HG02763 (cell line): Measurements from ENCODE around the gene C2CD3.
A peak's percentile ranks its signal among the peaks of the same experiment; 100 is the strongest.
"Not testable (repeated sequence)": the region's sequence is repeated elsewhere in the genome, so short reads cannot be mapped to it uniquely, and the experiment has no call there.

Source experiments
- ATAC-seq: cut with Tn5 transposase; IDR thresholded peaks from one replicate; pipeline ENCODE4 v1.9.1; 2021; ENCODE audit warnings: mild to moderate bottlenecking, moderate library complexity; ENCODE audit not compliant: unreplicated experiment

C2CD3 gene

GRCh38 chr11:74005721-74006517 lies 164.9 kb downstream of the C2CD3 start:
- no peak for ATAC-seq

GRCh38 chr11:74004759-74005615 lies 165.8 kb downstream of the C2CD3 start:
- ATAC-seq, result no peak

- no peak for ATAC-seq
Observed at GRCh38 chr11:74004046-74004695, 166.6 kb downstream of the C2CD3 start.

GRCh38 chr11:74002832-74003231 lies 168.0 kb downstream of the C2CD3 start:
- no peak for ATAC-seq

- ATAC-seq, result no peak
Observed at GRCh38 chr11:74001822-74002286, 168.9 kb downstream of the C2CD3 start.

GRCh38 chr11:74000307-74001133 lies 170.3 kb downstream of the C2CD3 start:
- no peak for ATAC-seq

- no peak for ATAC-seq
Observed at GRCh38 chr11:73999581-74000306, 171.1 kb downstream of the C2CD3 start.

- ATAC-seq, result no peak
Observed at GRCh38 chr11:73998846-73999575, 171.8 kb downstream of the C2CD3 start.

- ATAC-seq, result no peak
Observed at GRCh38 chr11:73997120-73997770, 173.6 kb downstream of the C2CD3 start.

GRCh38 chr11:73996161-73996747 lies 174.5 kb downstream of the C2CD3 start:
- ATAC-seq, result no peak

- peak; percentile 37 for ATAC-seq
Observed at GRCh38 chr11:73995731-73996130, 175.1 kb downstream of the C2CD3 start.

- no peak for ATAC-seq
Observed at GRCh38 chr11:73995247-73995646, 175.6 kb downstream of the C2CD3 start.

- ATAC-seq, result no peak
Observed at GRCh38 chr11:73991471-73992006, 179.3 kb downstream of the C2CD3 start.

GRCh38 chr11:73990730-73991129 lies 180.1 kb downstream of the C2CD3 start:
- ATAC-seq, result no peak

GRCh38 chr11:73989156-73989555 lies 181.6 kb downstream of the C2CD3 start:
- ATAC-seq, result no peak

GRCh38 chr11:73988227-73988626 lies 182.6 kb downstream of the C2CD3 start:
- no peak for ATAC-seq

GRCh38 chr11:73985661-73986060 lies 185.1 kb downstream of the C2CD3 start:
- not testable (repeated sequence) for ATAC-seq
